Measurements from ENCODE around the gene GOLGA6L7.

Gene GOLGA6L7

DNA sequence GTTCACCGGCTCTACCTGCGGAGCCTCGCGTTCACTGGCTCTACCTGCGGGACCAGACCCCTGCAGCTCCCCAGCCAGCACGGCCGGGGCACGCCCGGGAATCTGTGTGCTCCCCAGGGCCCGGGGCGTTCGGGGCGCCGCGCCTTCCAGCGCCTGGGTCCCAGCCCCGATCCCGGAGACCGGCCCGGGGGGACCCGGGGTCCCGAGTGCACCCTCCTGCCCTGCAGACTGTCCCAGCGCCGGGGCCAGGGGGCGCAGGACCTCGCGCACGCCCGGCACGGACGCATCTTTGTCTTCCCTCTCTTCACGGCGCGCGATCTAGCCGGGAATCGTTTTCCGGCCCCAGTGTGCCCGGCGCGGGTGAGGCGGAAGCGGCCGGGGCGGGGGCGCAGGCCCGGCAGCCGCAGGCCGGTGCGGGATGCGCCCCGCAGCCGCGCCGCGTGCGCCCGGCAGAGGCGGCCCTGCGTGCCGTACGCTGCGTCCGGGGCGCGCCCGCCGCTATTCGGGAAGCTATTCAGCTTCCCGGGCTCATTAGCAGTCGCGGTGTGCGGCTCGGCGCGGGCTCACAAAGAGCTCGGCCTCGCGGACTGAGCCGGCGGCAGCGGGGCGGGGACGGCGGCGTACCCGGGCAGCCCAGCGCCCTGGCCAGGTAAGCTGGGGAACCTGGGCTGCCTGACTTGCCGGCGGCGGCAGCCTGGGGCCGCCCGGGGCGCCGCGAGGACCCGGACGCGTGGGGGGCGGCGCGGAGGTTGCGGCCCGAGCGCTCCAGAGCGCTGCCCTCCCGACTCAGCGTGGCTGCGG, 37.4 kb upstream of the GOLGA6L7 start, which contains the start of gene APBA2:
APBA2 (plus strand) TSS at position 345 of the 801 bp plus-strand sequence. CDS start 167,911 bp downstream, outside the sequence.
- no peak within 1 kb of the TSS for H3K4me3 ChIP-seq (ENCODE audit: low read length)
- H3K9ac ChIP-seq (ENCODE audit: low read length) = no peak within 1 kb of the TSS
- no peak for TF ChIP-seq EZH2phosphoT487 (IDR thresholded peaks at IDR 0.05; ENCODE audit: low read depth)
- TF ChIP-seq, protein P1, sequence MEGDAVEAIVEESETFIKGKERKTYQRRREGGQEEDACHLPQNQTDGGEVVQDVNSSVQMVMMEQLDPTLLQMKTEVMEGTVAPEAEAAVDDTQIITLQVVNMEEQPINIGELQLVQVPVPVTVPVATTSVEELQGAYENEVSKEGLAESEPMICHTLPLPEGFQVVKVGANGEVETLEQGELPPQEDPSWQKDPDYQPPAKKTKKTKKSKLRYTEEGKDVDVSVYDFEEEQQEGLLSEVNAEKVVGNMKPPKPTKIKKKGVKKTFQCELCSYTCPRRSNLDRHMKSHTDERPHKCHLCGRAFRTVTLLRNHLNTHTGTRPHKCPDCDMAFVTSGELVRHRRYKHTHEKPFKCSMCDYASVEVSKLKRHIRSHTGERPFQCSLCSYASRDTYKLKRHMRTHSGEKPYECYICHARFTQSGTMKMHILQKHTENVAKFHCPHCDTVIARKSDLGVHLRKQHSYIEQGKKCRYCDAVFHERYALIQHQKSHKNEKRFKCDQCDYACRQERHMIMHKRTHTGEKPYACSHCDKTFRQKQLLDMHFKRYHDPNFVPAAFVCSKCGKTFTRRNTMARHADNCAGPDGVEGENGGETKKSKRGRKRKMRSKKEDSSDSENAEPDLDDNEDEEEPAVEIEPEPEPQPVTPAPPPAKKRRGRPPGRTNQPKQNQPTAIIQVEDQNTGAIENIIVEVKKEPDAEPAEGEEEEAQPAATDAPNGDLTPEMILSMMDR (IDR thresholded peaks at IDR 0.05; ENCODE audit: low read depth, low read length) = no peak
- H3K9me3 ChIP-seq (ENCODE audit: insufficient read depth, low read length) = no peaks in the 10 kb centered on the region
- H3K27me3 ChIP-seq (ENCODE audit: low read depth, low read length) = no peaks in the 10 kb centered on the region
- H3K79me2 ChIP-seq (ENCODE audit: low read length) = no peaks in the 10 kb centered on the region
- no peak within 1 kb of the TSS for H2AFZ ChIP-seq (ENCODE audit: low read depth, low read length)
- H3K36me3 ChIP-seq (replicated peaks; ENCODE audit: low read depth, low read length) = no peaks in the 10 kb centered on the region
- no peak within 1 kb of the TSS for H3K4me2 ChIP-seq (ENCODE audit: low read length)
- H3K27ac ChIP-seq (ENCODE audit: low read length) = no peak within 1 kb of the TSS
- peaks cover 14% of the 10 kb centered on the region for H3K4me1 ChIP-seq (ENCODE audit: low read length)
- H4K20me1 ChIP-seq (ENCODE audit: insufficient read depth, low read length) = no peaks in the 10 kb centered on the region

DNA sequence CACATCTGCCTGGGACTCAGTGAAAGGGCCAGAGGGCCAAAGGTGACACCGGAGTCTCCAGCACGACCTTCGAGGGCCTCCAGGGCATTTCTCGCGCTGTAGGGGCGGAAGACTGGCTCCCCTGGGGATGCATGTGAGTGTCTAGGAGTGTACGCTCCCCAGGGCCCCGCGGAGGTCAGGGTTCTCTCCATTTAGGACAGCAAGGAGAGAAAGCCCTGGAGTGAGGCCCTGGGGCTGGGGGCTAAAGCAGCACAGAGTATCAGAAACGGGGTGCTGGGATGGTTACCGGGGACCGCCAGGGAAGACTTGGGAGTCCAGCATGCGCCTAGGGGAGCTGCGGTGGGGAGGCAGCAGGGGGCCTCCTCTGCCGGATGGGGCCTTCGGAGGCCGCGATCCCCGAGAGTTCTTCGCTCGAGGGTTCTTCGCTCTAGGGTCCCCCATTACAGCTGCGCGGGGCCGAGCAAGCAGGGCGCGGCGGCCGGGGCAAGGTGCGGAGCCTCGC, 36.7 kb upstream of the GOLGA6L7 start:
- no peak overlapping the region for H3K9ac ChIP-seq (ENCODE audit: low read length)
- H3K4me1 ChIP-seq (ENCODE audit: low read length) = peaks cover 15% of the 10 kb centered on the region
- no peak overlapping the region for H3K4me2 ChIP-seq (ENCODE audit: low read length)
- no peaks in the 10 kb centered on the region for H3K27me3 ChIP-seq (ENCODE audit: low read depth, low read length)
- H3K27ac ChIP-seq (ENCODE audit: low read length) = no peak overlapping the region
- no peaks in the 10 kb centered on the region for H4K20me1 ChIP-seq (ENCODE audit: insufficient read depth, low read length)
- no peak overlapping the region for H3K4me3 ChIP-seq (ENCODE audit: low read length)
- H2AFZ ChIP-seq (ENCODE audit: low read depth, low read length) = no peak overlapping the region
- no peaks in the 10 kb centered on the region for H3K36me3 ChIP-seq (replicated peaks; ENCODE audit: low read depth, low read length)
- TF ChIP-seq, protein P1 (IDR thresholded peaks at IDR 0.05; ENCODE audit: low read depth, low read length) = no peak
- TF ChIP-seq EZH2phosphoT487 (IDR thresholded peaks at IDR 0.05; ENCODE audit: low read depth) = no peak
- no peaks in the 10 kb centered on the region for H3K79me2 ChIP-seq (ENCODE audit: low read length)
- no peaks in the 10 kb centered on the region for H3K9me3 ChIP-seq (ENCODE audit: insufficient read depth, low read length)

DNA sequence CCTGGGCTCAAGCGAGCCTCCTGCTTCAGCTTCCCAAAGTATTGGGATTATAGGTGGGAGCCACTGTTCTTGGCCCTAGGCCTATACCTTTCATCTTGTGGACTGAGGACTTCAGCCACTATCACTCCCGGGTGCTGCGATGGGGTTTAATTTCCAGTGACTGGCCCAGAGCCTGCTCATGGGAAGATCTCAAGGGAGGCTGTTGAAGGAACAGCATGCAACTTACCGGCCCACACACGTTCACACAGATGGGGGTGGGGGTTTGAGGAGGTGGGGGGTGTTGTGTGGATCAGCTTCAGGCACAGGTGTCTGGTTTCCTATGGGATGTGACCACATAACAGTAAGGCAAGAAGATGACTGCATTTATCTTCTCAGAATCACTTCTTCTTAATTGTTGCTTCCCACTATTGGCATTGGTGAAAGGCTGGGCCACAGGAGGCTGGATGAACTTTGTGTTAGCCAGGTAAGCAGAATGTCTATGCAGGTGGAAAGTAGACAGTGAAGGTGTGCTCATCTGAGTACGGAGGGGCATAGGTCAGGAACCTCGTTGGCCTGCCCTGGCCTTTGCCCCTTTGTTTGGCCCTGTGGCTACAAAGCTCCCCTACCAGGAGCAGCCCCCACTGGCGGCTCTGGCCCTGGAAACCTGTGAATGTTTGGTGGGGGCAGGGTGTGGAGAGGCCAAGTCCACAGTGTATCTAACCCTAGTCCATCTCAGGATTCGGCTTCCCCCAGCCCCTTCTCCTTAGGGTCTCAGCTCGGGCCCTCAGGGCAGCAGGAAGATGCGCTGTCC, 35.9 kb upstream of the GOLGA6L7 start:
- H2AFZ ChIP-seq (ENCODE audit: low read depth, low read length) = no peak overlapping the region
- H3K36me3 ChIP-seq (replicated peaks; ENCODE audit: low read depth, low read length) = no peaks in the 10 kb centered on the region
- H3K4me3 ChIP-seq (ENCODE audit: low read length) = no peak overlapping the region
- no peak overlapping the region for H3K4me2 ChIP-seq (ENCODE audit: low read length)
- no peaks in the 10 kb centered on the region for H3K79me2 ChIP-seq (ENCODE audit: low read length)
- no peaks in the 10 kb centered on the region for H3K27me3 ChIP-seq (ENCODE audit: low read depth, low read length)
- TF ChIP-seq EZH2phosphoT487 (IDR thresholded peaks at IDR 0.05; ENCODE audit: low read depth) = no peak
- TF ChIP-seq, protein P1 (IDR thresholded peaks at IDR 0.05; ENCODE audit: low read depth, low read length) = no peak
- peaks cover 15% of the 10 kb centered on the region for H3K4me1 ChIP-seq (ENCODE audit: low read length)
- H3K27ac ChIP-seq (ENCODE audit: low read length) = no peak overlapping the region
- no peaks in the 10 kb centered on the region for H3K9me3 ChIP-seq (ENCODE audit: insufficient read depth, low read length)
- H3K9ac ChIP-seq (ENCODE audit: low read length) = no peak overlapping the region
- no peaks in the 10 kb centered on the region for H4K20me1 ChIP-seq (ENCODE audit: insufficient read depth, low read length)

DNA sequence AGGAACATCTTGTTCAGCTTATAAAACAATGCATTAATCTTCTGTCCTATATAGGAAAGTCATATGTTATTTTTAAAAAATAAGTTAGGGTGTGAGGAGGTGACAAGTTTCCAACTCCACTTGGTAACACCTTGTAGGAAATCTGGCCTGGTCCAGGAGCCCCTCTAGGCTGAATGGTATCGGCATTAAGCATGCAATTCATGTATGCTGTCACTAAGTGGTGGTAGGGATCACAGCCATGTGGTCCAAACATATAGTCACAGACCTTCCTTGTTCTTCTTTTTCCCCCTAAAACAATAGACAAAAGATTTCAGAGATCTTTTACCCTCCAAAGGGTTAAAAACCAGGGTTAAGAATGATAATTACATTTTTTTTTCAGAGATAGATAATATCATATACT, 33.2 kb upstream of the GOLGA6L7 start:
- Histone ChIP-seq H3K27ac (ENCODE audit: low read length) (no peak overlapping the region), H3K36me3 (replicated peaks; ENCODE audit: low read depth, low read length) (no peaks in the 10 kb centered on the region), H3K79me2 (ENCODE audit: low read length) (no peaks in the 10 kb centered on the region), H3K4me3 (ENCODE audit: low read length) (no peak overlapping the region), H3K4me1 (ENCODE audit: low read length) (peaks cover 15% of the 10 kb centered on the region), H3K4me2 (ENCODE audit: low read length) (no peak overlapping the region), H3K27me3 (ENCODE audit: low read depth, low read length) (no peaks in the 10 kb centered on the region), H4K20me1 (ENCODE audit: insufficient read depth, low read length) (no peaks in the 10 kb centered on the region), H3K9me3 (ENCODE audit: insufficient read depth, low read length) (no peaks in the 10 kb centered on the region), H2AFZ (ENCODE audit: low read depth, low read length) (peak overlapping the region; percentile 16; the same call in 1 of the 2 replicates), H3K9ac (ENCODE audit: low read length) (no peak overlapping the region)
- no peak for TF ChIP-seq EZH2phosphoT487 (IDR thresholded peaks at IDR 0.05; ENCODE audit: low read depth)
- TF ChIP-seq, protein P1 (IDR thresholded peaks at IDR 0.05; ENCODE audit: low read depth, low read length) = no peak
